DMS153 (cell line): Measurements from ENCODE around the gene MTMR12.
A peak's percentile ranks its signal among the peaks of the same experiment; 100 is the strongest.
"Not testable (repeated sequence)": the region's sequence is repeated elsewhere in the genome, so short reads cannot be mapped to it uniquely, and the experiment has no call there.

ENCODE experiments used
- DNase-seq: peaks from one replicate; lab custom pipeline; 2025; lab: John Stamatoyannopoulos, UW

MTMR12 gene

DNA sequence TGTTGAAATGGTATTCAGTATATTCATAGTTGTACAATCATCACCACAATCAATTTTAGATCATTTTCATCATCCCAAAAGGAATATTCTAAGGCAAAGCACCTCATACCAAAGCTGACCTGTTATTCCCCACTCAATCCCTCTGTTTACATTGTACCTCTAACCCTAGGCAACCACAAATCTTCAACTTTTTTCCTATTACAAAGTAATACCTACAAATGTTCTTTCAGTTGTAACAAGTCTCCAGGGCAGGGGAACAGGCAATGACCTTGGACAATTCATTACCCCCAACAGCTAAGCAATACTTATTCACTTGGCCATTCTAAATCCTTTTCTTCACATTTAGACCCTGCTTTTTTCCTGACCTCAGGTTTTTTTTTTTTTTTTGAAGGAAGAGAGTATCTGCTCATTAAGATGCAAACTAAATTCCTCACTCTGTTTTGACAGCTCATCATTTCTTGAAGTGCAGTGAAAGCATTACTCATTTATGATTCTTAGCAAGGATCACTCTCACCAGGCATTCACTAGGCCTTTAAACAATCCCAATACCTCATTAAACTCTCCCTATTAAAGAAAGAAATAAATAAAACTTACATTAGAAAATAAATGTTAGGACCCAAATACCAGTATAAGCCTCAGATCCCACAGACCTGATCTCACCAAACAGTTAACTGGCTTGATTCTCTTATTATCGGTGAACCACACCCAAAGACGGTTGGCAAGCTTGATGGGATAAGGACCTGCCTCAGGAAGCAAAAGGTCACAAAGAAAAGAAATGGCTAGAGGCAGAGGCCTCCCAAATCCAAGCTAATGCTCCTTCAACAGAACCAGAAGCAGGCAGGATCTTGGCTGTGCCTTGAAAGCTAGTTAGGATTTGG lies 15.3 kb downstream of the MTMR12 start:
- no peak for DNase-seq

DNA sequence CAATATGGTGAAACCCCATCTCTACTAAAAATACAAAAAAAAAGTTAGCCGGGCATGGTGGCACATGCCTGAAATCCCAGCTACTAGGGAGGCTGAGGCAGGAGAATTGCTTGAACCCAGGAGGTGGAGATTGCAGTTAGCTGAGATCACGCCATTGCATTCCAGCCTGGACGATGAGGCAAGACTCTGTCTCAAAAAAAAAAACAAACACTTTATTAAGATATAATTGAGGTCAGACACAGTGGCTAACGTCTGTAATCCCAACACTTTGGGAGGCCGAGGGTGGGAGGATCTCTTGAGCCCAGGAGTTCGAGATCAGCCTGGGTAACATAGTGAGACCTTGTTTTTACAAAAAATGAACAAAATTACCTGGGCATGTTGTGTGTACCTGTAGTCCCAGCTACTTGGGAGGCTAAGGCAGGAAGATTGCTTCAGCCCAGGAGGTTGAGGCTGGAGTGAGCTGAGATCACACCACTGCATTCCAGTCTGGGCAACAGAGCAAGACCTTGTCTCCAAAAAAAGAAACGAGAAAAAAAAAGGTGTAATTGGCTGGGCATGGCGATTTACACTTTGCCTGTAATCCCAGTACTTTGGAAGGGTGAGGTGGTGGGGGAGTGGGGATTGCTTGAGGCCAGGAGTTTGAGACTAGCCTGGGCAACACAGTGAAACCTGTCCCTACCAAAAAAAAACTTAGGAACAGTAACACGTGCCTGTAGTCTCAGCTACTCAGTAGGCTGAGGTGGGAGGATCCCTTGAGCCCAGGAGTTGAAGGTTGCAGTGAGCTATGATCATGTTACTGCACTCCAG lies 16.6 kb downstream of the MTMR12 start:
- not testable (repeated sequence) for DNase-seq

DNA sequence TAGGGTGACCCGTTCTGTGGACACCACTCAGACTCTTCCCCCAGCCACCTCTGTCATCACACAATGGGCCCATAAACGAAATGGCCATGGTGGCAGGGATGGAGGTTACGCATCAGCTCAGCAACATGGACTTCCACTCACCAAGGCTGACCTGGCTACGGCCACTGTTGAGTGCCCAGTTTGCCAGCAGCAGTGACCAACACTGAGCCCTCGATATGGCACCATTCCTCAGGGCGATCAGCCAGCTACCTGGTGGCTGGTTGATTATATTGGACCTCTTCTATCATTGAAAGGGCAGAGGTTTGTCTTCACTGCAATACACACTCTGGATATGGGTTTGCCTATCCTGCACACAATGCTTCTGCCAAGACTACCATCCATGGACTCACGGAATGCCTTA lies 21.1 kb downstream of the MTMR12 start:
- DNase-seq = no peak

DNA sequence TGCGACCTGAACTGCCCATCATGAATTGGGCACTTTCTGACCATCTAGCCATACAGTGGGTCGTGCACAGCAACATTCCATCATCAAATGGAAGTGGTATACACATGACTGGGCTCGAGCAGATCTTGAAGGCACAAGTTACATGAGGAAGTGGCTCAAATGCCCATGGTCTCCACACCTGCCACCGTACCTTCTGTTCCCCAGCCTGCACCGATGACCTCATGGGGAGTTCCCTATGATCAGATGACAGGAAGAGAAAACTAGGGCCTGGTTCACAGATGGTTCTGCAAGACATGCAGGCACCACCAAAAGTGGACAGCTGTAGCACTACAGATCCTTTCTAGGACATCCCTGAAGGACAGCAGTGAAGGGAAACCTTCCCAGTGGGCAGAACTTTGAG lies 21.8 kb downstream of the MTMR12 start:
- DNase-seq = no peak

DNA sequence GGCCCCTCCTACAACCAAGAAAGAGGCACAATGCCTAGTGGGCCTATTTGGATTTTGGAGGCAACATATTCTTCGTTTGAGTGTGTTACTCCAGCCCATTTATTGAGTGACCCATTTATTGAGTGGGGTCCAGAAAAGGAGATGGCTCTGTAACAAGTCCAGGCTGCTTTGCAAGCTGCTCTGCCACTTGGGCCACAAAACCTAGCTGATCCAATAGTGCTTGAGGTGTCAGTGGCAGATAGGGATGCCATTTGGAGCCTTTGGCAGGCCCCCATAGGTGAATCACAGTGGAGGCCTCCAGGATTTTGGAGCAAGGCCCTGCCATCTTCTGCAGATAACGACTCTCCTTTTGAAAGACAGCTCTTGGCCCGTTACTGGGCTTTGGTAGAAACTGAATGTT lies 22.2 kb downstream of the MTMR12 start:
- DNase-seq = not testable (repeated sequence)

DNA sequence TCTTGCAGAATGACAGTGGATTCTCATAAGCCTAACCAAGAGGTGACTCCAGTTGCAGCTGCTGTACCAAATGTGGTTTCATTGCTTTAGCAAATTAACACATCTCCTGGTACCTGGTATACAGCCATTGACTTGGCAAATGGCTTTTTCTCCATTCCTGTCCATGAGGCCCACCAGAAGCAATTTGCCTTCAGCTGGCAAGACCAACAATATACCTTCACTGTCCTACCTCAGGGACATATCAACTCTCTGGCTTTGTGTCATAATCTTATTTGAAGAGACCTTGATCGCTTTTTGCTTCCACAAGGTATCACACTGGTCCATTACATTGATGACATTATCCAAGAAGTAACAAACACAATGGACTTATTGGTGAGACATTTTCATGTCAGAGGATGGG lies 22.8 kb downstream of the MTMR12 start:
- not testable (repeated sequence) for DNase-seq

DNA sequence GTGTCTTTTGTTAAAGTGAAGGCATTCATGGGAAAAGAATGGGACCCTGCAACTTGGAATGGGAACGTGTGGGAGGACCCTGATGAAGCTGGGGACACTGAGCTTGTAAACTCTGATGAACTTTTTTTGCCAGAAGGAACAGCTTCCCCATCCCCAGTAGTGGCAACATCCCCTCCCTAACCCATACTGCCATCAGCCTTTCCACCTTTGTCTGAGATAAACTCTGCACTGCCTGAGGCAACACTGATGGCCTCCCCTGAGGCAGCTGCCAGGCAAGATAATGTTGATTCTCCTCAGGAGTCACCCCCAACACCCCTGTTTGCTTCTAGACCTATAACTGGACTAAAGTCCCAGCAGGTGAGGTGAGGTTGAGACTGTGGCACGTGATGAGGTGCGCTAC lies 24.6 kb downstream of the MTMR12 start:
- DNase-seq = not testable (repeated sequence)

DNA sequence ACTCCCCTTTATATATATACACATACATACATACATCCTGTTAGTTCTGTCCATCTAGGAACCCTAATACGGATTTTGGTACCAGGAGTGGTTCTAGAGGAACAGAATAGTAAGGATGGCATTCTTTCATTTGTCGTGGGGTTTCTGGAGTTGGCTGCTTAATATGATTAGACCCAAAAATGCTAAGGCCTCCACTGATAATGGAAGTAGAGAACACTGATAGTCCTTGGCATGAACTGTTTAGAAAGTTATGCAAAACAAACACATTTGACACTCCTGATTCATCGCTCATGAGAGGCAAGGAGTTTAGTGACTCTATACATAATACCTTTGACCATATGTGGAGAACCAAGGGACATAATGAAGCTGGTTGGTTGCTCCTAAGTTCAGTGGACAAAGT lies 25.2 kb downstream of the MTMR12 start:
- not testable (repeated sequence) for DNase-seq

DNA sequence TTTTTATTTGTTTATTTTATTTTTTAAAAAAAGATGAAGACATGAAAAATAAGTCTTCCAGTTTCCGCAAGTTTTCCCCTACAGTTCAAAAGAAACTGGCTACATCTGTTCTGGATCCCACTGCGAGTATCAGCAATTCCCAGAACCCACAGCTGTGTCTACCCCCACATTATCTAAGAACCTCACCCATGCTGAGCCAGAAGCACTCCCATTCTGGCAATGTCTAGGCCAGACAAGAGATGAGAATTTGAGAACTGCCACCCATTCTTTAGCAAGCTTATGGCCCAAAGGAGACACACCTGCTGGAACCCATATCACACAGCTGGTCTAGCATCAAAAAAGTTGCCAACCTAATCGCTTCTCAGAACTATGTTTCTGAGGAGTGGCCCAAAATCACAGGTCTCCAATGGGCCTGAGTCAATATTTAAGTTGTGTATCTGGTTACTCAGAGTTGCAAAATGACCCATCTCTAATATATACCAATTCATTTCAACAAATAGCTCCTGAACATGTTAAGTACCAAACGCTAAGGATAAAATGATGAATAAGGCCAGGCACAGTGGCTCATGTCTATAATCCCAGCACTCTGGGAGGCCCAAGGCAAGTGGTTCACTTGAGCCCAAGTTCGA lies 27.1 kb downstream of the MTMR12 start:
- DNase-seq = no peak

DNA sequence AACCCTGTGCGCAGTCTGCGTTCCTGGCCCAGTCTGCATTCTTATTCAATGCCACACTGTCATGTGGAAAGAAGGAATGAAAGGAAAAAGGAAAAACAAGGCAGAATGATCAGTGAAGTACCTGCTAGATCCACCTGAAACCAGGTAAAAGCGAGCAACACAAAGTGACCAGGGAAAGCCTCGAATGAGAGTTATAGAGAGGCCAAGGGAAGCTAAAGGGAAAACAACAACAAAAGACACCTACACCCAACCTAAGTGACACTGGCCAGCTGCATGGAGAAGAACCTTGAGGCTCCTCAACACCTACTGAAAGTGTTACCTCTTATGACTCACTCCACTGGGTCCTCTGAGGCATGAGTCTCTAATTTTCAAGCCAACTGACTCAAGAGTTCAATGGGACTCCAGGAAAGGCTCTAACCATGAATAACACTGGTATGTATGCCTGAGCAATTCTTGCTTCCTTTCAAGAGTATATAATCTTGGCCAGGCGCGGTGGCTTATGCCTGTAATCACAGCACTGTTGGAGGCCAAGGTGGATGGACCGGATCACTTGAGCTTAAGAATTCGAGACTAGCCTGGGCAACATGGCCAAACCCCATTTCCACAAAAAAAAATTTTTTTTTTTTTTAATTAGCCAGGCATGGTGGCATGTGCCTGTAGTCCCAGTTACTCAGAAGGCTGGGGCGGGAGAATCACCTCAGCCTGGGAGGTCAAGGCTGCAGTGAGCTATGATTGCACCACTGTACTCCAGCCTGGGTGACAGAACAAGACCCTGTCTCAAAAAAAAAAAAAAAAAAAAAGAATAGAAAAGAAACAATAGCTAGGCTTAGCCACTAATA lies 29.0 kb downstream of the MTMR12 start:
- no peak for DNase-seq

DNA sequence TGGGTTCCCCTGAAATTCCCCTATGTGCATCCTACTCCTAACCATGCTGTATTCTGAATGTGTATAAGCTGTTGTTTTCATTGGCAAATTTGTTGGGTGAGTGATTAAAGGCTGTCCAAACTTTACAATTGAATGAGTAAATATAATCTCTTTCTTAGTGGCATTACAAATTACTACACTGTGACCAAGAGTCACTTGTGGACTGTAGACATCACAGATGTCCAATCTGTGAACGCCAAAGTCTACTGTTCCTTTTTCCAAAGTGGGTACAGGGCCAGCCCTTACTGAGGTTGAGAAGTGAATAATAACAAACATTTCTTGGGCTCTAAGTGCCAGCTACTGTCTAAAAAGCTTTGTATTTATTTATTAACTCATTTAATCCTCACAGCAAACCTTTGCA lies 29.7 kb downstream of the MTMR12 start:
- DNase-seq = no peak

DNA sequence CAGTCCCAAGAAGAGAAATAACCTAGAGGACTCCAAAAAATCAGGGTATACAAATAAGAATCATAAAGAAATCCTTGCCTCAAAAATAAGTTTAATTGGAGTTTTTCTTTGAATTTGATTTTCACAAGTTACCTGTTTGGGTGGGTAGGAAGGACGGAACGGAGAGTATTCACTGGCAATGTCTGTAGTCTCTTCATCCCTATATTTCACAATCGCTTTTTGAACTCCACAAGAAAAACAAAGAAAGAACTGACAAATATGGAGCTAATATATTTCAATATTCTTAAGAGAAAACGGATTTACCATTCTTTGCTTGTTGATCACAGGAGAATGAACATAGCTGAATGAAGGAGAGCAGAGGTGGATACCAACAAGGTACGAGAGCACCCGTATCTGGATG lies 30.1 kb downstream of the MTMR12 start:
- DNase-seq = no peak

DNA sequence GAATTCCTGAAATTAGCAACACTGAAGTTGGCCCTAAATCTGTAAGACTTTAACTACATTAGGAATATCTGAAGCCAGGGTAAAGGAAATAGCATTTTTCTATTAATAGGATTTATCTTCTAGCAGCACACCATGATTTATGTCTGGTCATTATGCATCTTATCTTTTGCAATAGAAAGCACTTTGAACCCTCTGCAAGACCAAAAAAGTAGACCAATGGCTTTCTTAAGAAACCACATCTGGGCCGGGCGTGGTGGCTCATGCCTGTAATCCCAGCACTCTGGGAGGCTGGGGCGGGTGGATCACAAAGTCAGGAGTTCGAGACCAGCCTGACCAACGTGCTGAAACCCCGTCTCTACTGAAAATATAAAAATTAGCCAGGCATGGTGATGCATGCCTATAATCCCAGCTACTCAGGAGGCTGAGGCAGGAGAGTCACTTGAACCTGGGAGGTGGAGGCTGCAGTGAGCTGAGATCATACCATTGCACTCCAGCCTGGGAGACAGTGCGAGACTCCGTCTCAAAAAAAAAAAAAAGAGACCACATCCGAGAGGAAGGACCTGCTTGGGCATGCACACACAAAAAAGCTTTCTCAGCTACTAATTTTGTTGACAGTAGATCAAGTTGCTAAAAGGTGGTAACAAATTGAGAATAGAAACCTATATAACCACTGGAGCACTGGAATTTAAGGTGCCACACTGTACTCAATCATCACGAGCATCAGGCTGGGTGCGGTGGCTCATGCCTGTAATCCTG lies 31.2 kb downstream of the MTMR12 start:
- not testable (repeated sequence) for DNase-seq

DNA sequence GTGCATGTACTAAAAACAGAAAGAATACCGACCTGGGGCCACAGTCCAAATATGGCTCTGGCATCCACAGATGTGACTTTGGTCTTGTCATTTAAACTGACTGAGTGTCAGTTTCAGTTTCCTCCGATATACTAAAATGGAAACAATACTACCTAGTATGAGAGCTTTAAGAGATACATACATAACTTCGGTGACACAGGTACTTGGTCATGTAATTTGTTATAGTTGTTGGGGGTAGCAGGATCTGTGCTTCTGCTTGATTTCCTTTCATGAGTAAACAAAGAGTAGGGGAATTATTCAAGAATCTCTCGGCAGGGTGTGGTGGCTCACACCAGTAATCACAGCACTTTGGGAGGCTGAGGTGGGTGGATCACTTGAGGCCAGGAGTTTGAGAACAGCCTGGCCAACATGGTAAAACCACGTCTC lies 32.1 kb downstream of the MTMR12 start:
- no peak for DNase-seq

DNA sequence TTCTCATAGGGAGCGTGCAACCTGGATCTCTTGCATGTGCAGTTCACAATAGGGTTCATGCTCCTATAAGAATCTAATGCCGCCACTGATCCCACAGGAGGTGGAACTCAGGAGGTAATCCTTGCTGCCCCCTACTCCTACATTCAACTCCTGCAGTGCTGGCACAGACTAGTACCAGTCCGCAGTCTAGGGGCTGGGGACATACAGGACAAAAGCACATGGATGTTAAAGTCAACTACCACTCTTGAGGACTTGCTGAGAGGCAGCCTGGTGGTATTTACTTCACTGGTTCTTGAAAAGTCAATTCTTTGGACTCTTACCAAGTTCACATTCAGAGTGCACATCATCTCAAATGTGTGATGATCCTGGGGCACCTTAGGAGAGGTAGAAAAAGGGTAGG lies 33.0 kb downstream of the MTMR12 start:
- DNase-seq = no peak

DNA sequence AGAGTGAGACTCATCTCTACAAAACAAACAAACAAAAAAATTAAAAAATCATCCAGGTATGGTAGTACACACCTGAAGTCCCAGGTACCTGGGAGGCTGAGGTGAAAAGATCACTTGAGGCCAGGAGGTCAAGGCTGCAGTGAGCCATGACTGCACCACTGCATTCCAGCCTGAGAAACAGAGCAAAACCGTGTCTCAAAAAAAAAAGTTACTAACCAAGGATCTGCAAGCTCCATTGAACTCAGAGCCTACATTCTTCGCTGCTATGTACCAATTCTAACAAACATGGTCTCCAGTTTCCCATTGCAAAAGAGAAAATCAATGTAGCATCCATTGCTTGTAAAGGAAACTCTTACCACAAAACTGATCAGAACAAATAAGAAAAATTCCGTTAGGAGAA lies 33.5 kb downstream of the MTMR12 start:
- no peak for DNase-seq

DNA sequence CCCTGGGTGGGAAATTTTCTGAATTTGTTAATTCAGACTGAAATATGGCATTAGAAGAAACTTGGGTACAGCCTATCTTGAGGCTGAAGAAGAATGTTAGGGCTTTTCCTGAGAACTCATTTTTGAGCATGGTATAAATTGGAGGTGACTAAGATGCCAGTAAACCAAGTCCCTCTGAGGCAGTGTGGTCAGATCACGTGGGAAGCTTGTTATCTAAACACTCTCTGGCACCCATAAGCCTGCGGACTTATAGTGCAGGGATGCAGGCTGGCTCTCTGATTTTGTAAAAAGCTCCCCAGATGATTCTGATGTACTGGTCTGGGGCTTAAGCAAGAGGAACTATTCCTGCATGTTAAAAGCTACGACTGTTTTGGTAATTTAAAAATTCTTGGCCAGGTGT lies 34.3 kb downstream of the MTMR12 start:
- DNase-seq = no peak

DNA sequence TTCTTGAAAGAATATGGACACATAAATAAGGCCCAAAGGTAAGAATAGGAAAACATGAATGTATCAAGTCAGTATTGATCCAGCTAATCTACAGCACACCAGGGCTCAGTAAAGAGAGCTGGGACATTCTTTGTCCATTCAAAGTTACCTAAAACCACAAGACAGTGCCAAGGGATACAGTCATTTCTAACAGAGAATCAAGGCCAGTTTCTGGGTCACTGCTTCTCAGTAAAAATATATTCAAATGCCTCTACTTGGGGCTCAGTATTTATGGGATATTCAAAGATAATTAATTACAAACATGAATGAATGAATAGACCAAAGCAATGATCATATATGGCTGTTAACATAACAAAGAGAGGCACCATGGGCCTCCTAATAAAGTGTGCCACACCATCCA lies 34.9 kb downstream of the MTMR12 start:
- no peak for DNase-seq

DNA sequence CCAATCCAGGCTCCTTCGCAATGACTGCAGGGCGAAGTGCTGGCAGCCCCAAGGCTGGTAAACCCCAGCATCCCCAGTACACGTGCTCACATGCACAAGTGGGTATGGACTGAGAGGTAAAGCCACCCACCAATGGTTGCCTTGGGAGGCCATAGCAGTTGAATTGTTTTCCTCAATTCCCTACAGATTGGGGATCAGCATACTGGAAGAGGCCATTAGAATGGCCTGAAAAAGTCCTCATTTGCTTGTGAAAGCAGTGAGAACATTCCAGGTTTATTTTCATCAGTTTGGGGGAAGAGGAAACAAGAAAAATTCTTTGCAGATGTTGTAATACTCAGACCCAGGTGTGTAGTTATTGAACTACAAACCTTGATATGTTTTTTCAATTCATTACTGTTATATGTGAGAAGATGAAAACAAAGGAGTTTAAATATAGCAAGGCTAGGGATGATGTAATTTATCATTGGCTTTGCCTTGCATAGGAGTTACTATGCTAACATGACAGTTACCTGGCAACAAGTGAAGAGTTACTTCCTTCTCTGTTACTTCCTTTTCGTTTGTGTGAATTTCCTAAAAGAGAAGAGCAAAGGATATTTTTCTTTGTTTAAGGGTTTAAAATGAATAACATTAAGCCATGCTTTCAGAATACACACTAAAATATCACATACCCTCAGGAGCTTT lies 36.4 kb downstream of the MTMR12 start:
- peak; percentile 93 for DNase-seq

DNA sequence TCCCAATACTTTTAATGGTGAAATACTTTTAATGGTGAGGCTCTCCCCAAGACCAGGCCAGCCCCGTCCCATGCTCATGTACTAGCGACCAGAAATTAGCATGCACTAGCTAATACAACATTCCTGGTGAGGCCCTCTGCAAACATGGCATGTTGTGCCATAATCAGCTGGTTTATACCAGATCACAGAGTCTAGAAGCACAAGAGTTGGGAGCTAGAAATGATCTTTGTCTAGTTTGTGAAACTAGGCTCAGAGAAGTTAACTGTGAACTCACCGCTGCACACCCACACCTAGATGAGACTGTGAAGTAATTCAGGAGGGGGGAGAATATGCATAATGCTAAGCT lies 37.4 kb downstream of the MTMR12 start:
- DNase-seq = no peak
